Epithelial cell of esophagus (primary cell): ENCODE measurements around the gene GAREM1.

Source experiments
- DNase-seq: peaks from one replicate; pipeline ENCODE4 v3.0.0; 2010; ENCODE audit warnings: low read depth
- H3K4me3 ChIP-seq: 2 replicates; pipeline ENCODE4 v1.5.1; 2011; ENCODE audit warnings: mild to moderate bottlenecking, low read length, control low read depth
- CTCF ChIP-seq: IDR thresholded peaks from 2 replicates; pipeline ENCODE4 v1.5.1; 2011; ENCODE audit warnings: low read depth, mild to moderate bottlenecking, low read length, control low read depth, inconsistent platforms; ENCODE audit not compliant: insufficient read depth; ENCODE audit errors: missing control alignments

The GAREM1 gene

GRCh38 chr18:32328379-32328778 is 142.3 kb downstream of the GAREM1 start:
- peak; percentile 40 for DNase-seq
- no peak overlapping the region for H3K4me3 ChIP-seq
- TF ChIP-seq CTCF: no peak

GRCh38 chr18:32326450-32327308 is 144.0 kb downstream of the GAREM1 start:
- no peak for TF ChIP-seq CTCF
- DNase-seq: no peak
- H3K4me3 ChIP-seq: no peak overlapping the region

- TF ChIP-seq CTCF: no peak
- DNase-seq: no peak
- no peak overlapping the region for H3K4me3 ChIP-seq
These were observed 146.5 kb downstream of the GAREM1 start for GRCh38 chr18:32324181-32324580.

GRCh38 chr18:32321826-32322225 is 148.9 kb downstream of the GAREM1 start:
- H3K4me3 ChIP-seq: no peak overlapping the region
- no peak for DNase-seq
- no peak for TF ChIP-seq CTCF

GRCh38 chr18:32319084-32319483 is 151.6 kb downstream of the GAREM1 start:
- no peak for DNase-seq
- TF ChIP-seq CTCF: no peak
- H3K4me3 ChIP-seq: no peak overlapping the region

GRCh38 chr18:32318581-32318980 is 152.1 kb downstream of the GAREM1 start:
- no peak for TF ChIP-seq CTCF
- DNase-seq: no peak
- no peak overlapping the region for H3K4me3 ChIP-seq

- TF ChIP-seq CTCF: no peak
- no peak overlapping the region for H3K4me3 ChIP-seq
- no peak for DNase-seq
These were observed 153.0 kb downstream of the GAREM1 start for GRCh38 chr18:32317651-32318050.
